ENCODE measurements around the gene UBE4A. TPM values are rescaled to one million over a fixed set of nuclear protein-coding genes. Genes with fewer than 3 reads are reported as not detected.

UBE4A gene
- polyA plus RNA-seq, 3 donors from 2014 or later = 13.7 to 26.3 (median 14.1) TPM

GRCh38 chr11:118321386-118322082 lies 37.9 kb upstream of the UBE4A start:
- Mint-ChIP-seq H3K4me3 (peak overlapping the region in 3 of 5 donors; percentile 18 to 38 (median 22)), H3K27me3 (ENCODE audit: low read depth in 3 of 3) (peaks cover 1 to 4% (median 2%) of the 10 kb centered on the region in 3 donors), H3K36me3 (peaks cover 3 to 23% (median 16%) of the 10 kb centered on the region in 3 donors), H3K4me1 (peaks cover 55 to 59% of the 10 kb centered on the region in 2 donors), H3K27ac (peak overlapping the region in 5 of 6 donors; percentile 68 to 90 (median 74)), H3K9me3 (no peaks in the 10 kb centered on the region)
- DNase-seq = peak in 1 of 3 donors; percentile 6

- no peaks in the 10 kb centered on the region for H3K9me3 Mint-ChIP-seq
- H3K27me3 Mint-ChIP-seq (ENCODE audit: low read depth in 3 of 3) = peaks cover 0 to 1% (median 0%) of the 10 kb centered on the region in 3 donors
- peak overlapping the region in 1 of 6 donors; percentile 53 for H3K27ac Mint-ChIP-seq
- peaks cover 44 to 47% of the 10 kb centered on the region in 2 donors for H3K4me1 Mint-ChIP-seq
- H3K4me3 Mint-ChIP-seq = no peak overlapping the region
- DNase-seq = no peak
- peaks cover under 1 to 20% (median 16%) of the 10 kb centered on the region in 3 donors for H3K36me3 Mint-ChIP-seq
Measured at GRCh38 chr11:118322721-118323120, 36.7 kb upstream of the UBE4A start.

GRCh38 chr11:118325283-118325682 lies 34.1 kb upstream of the UBE4A start:
- DNase-seq = no peak
- peak overlapping the region in 1 of 6 donors; percentile 78 for H3K27ac Mint-ChIP-seq
- peaks cover 3 to 7% (median 3%) of the 10 kb centered on the region in 3 donors for H3K36me3 Mint-ChIP-seq
- no peaks in the 10 kb centered on the region for H3K9me3 Mint-ChIP-seq
- no peak overlapping the region for H3K4me3 Mint-ChIP-seq
- H3K27me3 Mint-ChIP-seq (ENCODE audit: low read depth in 3 of 3) = peaks cover 1 to 2% (median 2%) of the 10 kb centered on the region in 3 donors
- H3K4me1 Mint-ChIP-seq = peaks cover 18 to 22% of the 10 kb centered on the region in 2 donors

- DNase-seq = no peak
- H3K27me3 Mint-ChIP-seq (ENCODE audit: low read depth in 3 of 3) = peaks cover 0 to 2% (median 2%) of the 10 kb centered on the region in 3 donors
- no peak overlapping the region for H3K4me3 Mint-ChIP-seq
- peaks cover 0 to 3% (median 0%) of the 10 kb centered on the region in 3 donors for H3K36me3 Mint-ChIP-seq
- peak overlapping the region in 2 of 6 donors; percentile 28 to 49 for H3K27ac Mint-ChIP-seq
- H3K4me1 Mint-ChIP-seq = peaks cover 0 to 1% of the 10 kb centered on the region in 2 donors
- no peaks in the 10 kb centered on the region for H3K9me3 Mint-ChIP-seq
Measured at GRCh38 chr11:118328745-118329144, 30.7 kb upstream of the UBE4A start.

- peak overlapping the region in 4 of 5 donors; percentile 7 to 57 (median 48) for H3K4me3 Mint-ChIP-seq
- peaks cover 4 to 14% (median 7%) of the 10 kb centered on the region in 3 donors for H3K27me3 Mint-ChIP-seq (ENCODE audit: low read depth in 3 of 3)
- H3K4me1 Mint-ChIP-seq = peaks cover 40 to 42% of the 10 kb centered on the region in 2 donors
- no peak for DNase-seq
- H3K9me3 Mint-ChIP-seq = no peaks in the 10 kb centered on the region
- no peaks in the 10 kb centered on the region for H3K36me3 Mint-ChIP-seq
- peak overlapping the region; percentile 57 to 87 (median 76) for H3K27ac Mint-ChIP-seq
Measured at GRCh38 chr11:118334745-118335144, 24.7 kb upstream of the UBE4A start.

- DNase-seq = peak; percentile 86 to 89 (median 88)
- H3K9me3 Mint-ChIP-seq = no peaks in the 10 kb centered on the region
- H3K4me1 Mint-ChIP-seq = peaks cover 49 to 60% of the 10 kb centered on the region in 2 donors
Measured at GRCh38 chr11:118338637-118339061, 20.8 kb upstream of the UBE4A start.

GRCh38 chr11:118339281-118339961 lies 20.0 kb upstream of the UBE4A start:
- Mint-ChIP-seq H3K27me3 (ENCODE audit: low read depth in 3 of 3) (peaks cover 4 to 14% (median 7%) of the 10 kb centered on the region in 3 donors), H3K4me3 (peak overlapping the region; percentile 38 to 88 (median 72)), H3K4me1 (peaks cover 54 to 60% of the 10 kb centered on the region in 2 donors), H3K36me3 (no peaks in the 10 kb centered on the region), H3K9me3 (no peaks in the 10 kb centered on the region), H3K27ac (peak overlapping the region; percentile 94 to 100 (median 96))
- peak in 1 of 3 donors; percentile 14 for DNase-seq

More at GRCh38 chr11:118338637-118339061, 20.8 kb upstream of the UBE4A start:
- Mint-ChIP-seq H3K36me3 (no peaks in the 10 kb centered on the region), H3K4me3 (peak overlapping the region; percentile 44 to 88 (median 72)), H3K27me3 (ENCODE audit: low read depth in 3 of 3) (peaks cover 4 to 14% (median 7%) of the 10 kb centered on the region in 3 donors), H3K27ac (peak overlapping the region; percentile 94 to 100 (median 96))

GRCh38 chr11:118340449-118340848 lies 19.0 kb upstream of the UBE4A start:
- peaks cover 0 to 4% (median under 1%) of the 10 kb centered on the region in 3 donors for H3K36me3 Mint-ChIP-seq

GRCh38 chr11:118341261-118341660 lies 18.1 kb upstream of the UBE4A start:
- no peak for DNase-seq
- Mint-ChIP-seq H3K27ac (peak overlapping the region; percentile 80 to 100 (median 96)), H3K4me1 (peaks cover 48 to 53% of the 10 kb centered on the region in 2 donors), H3K4me3 (peak overlapping the region in 4 of 5 donors; percentile 19 to 88 (median 50)), H3K27me3 (ENCODE audit: low read depth in 3 of 3) (peaks cover 4 to 19% (median 9%) of the 10 kb centered on the region in 3 donors), H3K36me3 (peaks cover 0 to 6% (median 5%) of the 10 kb centered on the region in 3 donors), H3K9me3 (no peaks in the 10 kb centered on the region)

More at GRCh38 chr11:118340449-118340848, 19.0 kb upstream of the UBE4A start:
- H3K9me3 Mint-ChIP-seq = no peaks in the 10 kb centered on the region
- H3K4me1 Mint-ChIP-seq = peaks cover 50 to 52% of the 10 kb centered on the region in 2 donors
- H3K4me3 Mint-ChIP-seq = peak overlapping the region in 2 of 5 donors; percentile 78 to 88
- no peak for DNase-seq
- H3K27ac Mint-ChIP-seq = peak overlapping the region; percentile 94 to 100 (median 96)
- peaks cover 4 to 16% (median 9%) of the 10 kb centered on the region in 3 donors for H3K27me3 Mint-ChIP-seq (ENCODE audit: low read depth in 3 of 3)

- Mint-ChIP-seq H3K27me3 (ENCODE audit: low read depth in 3 of 3) (peaks cover 4 to 19% (median 6%) of the 10 kb centered on the region in 3 donors), H3K36me3 (peaks cover 0 to 8% (median 5%) of the 10 kb centered on the region in 3 donors), H3K4me1 (peaks cover 45 to 51% of the 10 kb centered on the region in 2 donors), H3K27ac (peak overlapping the region in 5 of 6 donors; percentile 80 to 100 (median 97)), H3K9me3 (no peaks in the 10 kb centered on the region), H3K4me3 (peak overlapping the region in 4 of 5 donors; percentile 22 to 88 (median 58))
- DNase-seq = no peak
Measured at GRCh38 chr11:118341815-118342489, 17.4 kb upstream of the UBE4A start.

- Mint-ChIP-seq H3K27me3 (ENCODE audit: low read depth in 3 of 3) (peaks cover 4 to 19% (median 5%) of the 10 kb centered on the region in 3 donors), H3K27ac (peak within 1 kb of the TSS in 5 of 6 donors; percentile 80 to 100 (median 97)), H3K36me3 (peaks cover 0 to 11% (median 5%) of the 10 kb centered on the region in 3 donors), H3K9me3 (no peaks in the 10 kb centered on the region), H3K4me1 (peaks cover 44 to 49% of the 10 kb centered on the region in 2 donors), H3K4me3 (peak within 1 kb of the TSS in 4 of 5 donors; percentile 22 to 88 (median 58))
- peak in 1 of 3 donors; percentile 31 for DNase-seq
Measured at GRCh38 chr11:118342503-118343161, 16.8 kb upstream of the UBE4A start, which contains the start of gene CD3D. Gene CD3D (minus strand): TSS chr11:118342705. CDS start chr11:118342607, 98 bp downstream.

GRCh38 chr11:118343248-118343647 lies 16.2 kb upstream of the UBE4A start:
- no peak for DNase-seq
- Mint-ChIP-seq H3K9me3 (no peaks in the 10 kb centered on the region), H3K27me3 (ENCODE audit: low read depth in 3 of 3) (peaks cover 4 to 17% (median 5%) of the 10 kb centered on the region in 3 donors), H3K27ac (peak overlapping the region in 5 of 6 donors; percentile 21 to 97 (median 43)), H3K36me3 (peaks cover 0 to 11% (median 5%) of the 10 kb centered on the region in 3 donors), H3K4me1 (peaks cover 38 to 43% of the 10 kb centered on the region in 2 donors), H3K4me3 (peak overlapping the region in 2 of 5 donors; percentile 36 to 88)

Data from immature natural killer cell (primary cell).